ENCODE results near the gene CDH13. TPM values are rescaled to one million over a fixed set of nuclear protein-coding genes. Genes with fewer than 3 reads are reported as not detected.

CDH13 gene
- total and polyA plus RNA-seq, 2 experiments from 2014 or later, result 1.6 to 4.4 TPM

- Histone ChIP-seq H3K79me2 (replicated peaks; ENCODE audit: insufficient read depth) (no peaks in the 10 kb centered on the region), H2AFZ (no peak overlapping the region), H3K27ac (ENCODE audit: low read depth) (no peak overlapping the region), H4K20me1 (replicated peaks; ENCODE audit: insufficient read depth) (no peaks in the 10 kb centered on the region), H3K4me3 (no peak overlapping the region), H3K4me2 (no peak overlapping the region), H3K4me1 (ENCODE audit: insufficient read depth) (no peaks in the 10 kb centered on the region), H3F3A (replicated peaks; ENCODE audit: low read depth) (no peaks in the 10 kb centered on the region), H3K9me2 (ENCODE audit: insufficient read depth) (no peaks in the 10 kb centered on the region), H3K27me3 (ENCODE audit: insufficient read depth) (no peaks in the 10 kb centered on the region), H3K36me3 (ENCODE audit: insufficient read depth) (no peaks in the 10 kb centered on the region)
- Mint-ChIP-seq H3K27ac (no peak overlapping the region), H3K27me3 (ENCODE audit: insufficient read depth, low read depth, poor library complexity) (no peaks in the 10 kb centered on the region), H3K4me3 (no peak overlapping the region), H3K36me3 (ENCODE audit: low read depth) (no peaks in the 10 kb centered on the region), H3K9me3 (0 out of 3 replicates have a peak, but pooled peaks cover under 1% of the 10 kb centered on the region), H3K4me1 (no peaks in the 10 kb centered on the region)
- no peak for DNase-seq (ENCODE audit: low spot score)
- TF ChIP-seq ETS1 (IDR thresholded peaks at IDR 0.05), result no peak
- no peak for TF ChIP-seq STAT1 (IDR thresholded peaks at IDR 0.05; ENCODE audit: unreplicated experiment)
- ATAC-seq, result no peak
These were observed 108.4 kb downstream of the CDH13 start for GRCh38 chr16:82735186-82735585.

DNA sequence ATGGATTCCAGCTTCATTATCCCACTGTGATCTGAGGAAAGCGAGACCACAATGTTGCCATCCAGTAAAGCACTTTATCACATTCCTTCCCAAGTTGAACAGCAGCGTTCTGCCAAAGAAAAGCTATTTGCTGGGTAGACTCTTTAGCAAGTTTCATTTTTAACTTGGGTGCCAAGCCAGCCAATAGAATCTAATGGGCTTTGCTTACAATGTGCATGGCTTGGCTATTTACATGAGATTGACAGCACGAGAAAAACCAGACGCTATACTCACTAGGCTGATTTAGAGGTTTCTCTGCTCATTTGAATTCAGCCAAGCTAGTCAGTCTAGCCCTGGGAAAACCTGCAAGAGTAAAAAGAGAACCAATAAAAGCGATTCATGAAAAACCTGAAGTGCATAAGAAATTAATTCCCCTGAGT is 108.9 kb downstream of the CDH13 start:
- no peaks in the 10 kb centered on the region for H3K36me3 Mint-ChIP-seq (ENCODE audit: low read depth)
- DNase-seq (ENCODE audit: low spot score), result no peak
- no peaks in the 10 kb centered on the region for H3K9me3 Mint-ChIP-seq
- no peaks in the 10 kb centered on the region for H3K9me2 ChIP-seq (ENCODE audit: insufficient read depth)
- no peak overlapping the region for H3K27ac Mint-ChIP-seq
- no peaks in the 10 kb centered on the region for H3K79me2 ChIP-seq (replicated peaks; ENCODE audit: insufficient read depth)
- H3K36me3 ChIP-seq (ENCODE audit: insufficient read depth), result no peaks in the 10 kb centered on the region
- H3K4me3 Mint-ChIP-seq, result no peak overlapping the region
- no peaks in the 10 kb centered on the region for H3K4me1 Mint-ChIP-seq
- no peaks in the 10 kb centered on the region for H3K27me3 ChIP-seq (ENCODE audit: insufficient read depth)
- no peak overlapping the region for H3K4me3 ChIP-seq
- no peak overlapping the region for H3K27ac ChIP-seq (ENCODE audit: low read depth)
- ATAC-seq, result no peak
- H3K27me3 Mint-ChIP-seq (ENCODE audit: insufficient read depth, low read depth, poor library complexity), result no peaks in the 10 kb centered on the region
- no peak overlapping the region for H2AFZ ChIP-seq
- H3F3A ChIP-seq (replicated peaks; ENCODE audit: low read depth), result no peaks in the 10 kb centered on the region
- no peaks in the 10 kb centered on the region for H4K20me1 ChIP-seq (replicated peaks; ENCODE audit: insufficient read depth)
- no peaks in the 10 kb centered on the region for H3K4me1 ChIP-seq (ENCODE audit: insufficient read depth)
- H3K4me2 ChIP-seq, result no peak overlapping the region
- no peak for TF ChIP-seq EZH2phosphoT487 (IDR thresholded peaks at IDR 0.05; ENCODE audit: unreplicated experiment)
- TF ChIP-seq, protein P1, sequence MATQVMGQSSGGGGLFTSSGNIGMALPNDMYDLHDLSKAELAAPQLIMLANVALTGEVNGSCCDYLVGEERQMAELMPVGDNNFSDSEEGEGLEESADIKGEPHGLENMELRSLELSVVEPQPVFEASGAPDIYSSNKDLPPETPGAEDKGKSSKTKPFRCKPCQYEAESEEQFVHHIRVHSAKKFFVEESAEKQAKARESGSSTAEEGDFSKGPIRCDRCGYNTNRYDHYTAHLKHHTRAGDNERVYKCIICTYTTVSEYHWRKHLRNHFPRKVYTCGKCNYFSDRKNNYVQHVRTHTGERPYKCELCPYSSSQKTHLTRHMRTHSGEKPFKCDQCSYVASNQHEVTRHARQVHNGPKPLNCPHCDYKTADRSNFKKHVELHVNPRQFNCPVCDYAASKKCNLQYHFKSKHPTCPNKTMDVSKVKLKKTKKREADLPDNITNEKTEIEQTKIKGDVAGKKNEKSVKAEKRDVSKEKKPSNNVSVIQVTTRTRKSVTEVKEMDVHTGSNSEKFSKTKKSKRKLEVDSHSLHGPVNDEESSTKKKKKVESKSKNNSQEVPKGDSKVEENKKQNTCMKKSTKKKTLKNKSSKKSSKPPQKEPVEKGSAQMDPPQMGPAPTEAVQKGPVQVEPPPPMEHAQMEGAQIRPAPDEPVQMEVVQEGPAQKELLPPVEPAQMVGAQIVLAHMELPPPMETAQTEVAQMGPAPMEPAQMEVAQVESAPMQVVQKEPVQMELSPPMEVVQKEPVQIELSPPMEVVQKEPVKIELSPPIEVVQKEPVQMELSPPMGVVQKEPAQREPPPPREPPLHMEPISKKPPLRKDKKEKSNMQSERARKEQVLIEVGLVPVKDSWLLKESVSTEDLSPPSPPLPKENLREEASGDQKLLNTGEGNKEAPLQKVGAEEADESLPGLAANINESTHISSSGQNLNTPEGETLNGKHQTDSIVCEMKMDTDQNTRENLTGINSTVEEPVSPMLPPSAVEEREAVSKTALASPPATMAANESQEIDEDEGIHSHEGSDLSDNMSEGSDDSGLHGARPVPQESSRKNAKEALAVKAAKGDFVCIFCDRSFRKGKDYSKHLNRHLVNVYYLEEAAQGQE (IDR thresholded peaks at IDR 0.05; ENCODE audit: unreplicated experiment), result no peak
- TF ChIP-seq, protein P2, sequence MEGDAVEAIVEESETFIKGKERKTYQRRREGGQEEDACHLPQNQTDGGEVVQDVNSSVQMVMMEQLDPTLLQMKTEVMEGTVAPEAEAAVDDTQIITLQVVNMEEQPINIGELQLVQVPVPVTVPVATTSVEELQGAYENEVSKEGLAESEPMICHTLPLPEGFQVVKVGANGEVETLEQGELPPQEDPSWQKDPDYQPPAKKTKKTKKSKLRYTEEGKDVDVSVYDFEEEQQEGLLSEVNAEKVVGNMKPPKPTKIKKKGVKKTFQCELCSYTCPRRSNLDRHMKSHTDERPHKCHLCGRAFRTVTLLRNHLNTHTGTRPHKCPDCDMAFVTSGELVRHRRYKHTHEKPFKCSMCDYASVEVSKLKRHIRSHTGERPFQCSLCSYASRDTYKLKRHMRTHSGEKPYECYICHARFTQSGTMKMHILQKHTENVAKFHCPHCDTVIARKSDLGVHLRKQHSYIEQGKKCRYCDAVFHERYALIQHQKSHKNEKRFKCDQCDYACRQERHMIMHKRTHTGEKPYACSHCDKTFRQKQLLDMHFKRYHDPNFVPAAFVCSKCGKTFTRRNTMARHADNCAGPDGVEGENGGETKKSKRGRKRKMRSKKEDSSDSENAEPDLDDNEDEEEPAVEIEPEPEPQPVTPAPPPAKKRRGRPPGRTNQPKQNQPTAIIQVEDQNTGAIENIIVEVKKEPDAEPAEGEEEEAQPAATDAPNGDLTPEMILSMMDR (conservative IDR thresholded peaks at IDR 0.05; ENCODE audit: low read depth in 2 of 2), result no peak
- no peak for TF ChIP-seq CREB1 (CRISPR knock-in tag; IDR thresholded peaks at IDR 0.05; ENCODE audit: low read depth)
- TF ChIP-seq ZNF331 (CRISPR knock-in tag; IDR thresholded peaks at IDR 0.05; ENCODE audit: low read depth), result no peak
- no peak for TF ChIP-seq NANOG (IDR thresholded peaks at IDR 0.05; ENCODE audit: borderline replicate concordance)
- TF ChIP-seq POLR2AphosphoS5 (IDR thresholded peaks at IDR 0.05; ENCODE audit: low read depth), result no peak
- TF ChIP-seq, protein P3, sequence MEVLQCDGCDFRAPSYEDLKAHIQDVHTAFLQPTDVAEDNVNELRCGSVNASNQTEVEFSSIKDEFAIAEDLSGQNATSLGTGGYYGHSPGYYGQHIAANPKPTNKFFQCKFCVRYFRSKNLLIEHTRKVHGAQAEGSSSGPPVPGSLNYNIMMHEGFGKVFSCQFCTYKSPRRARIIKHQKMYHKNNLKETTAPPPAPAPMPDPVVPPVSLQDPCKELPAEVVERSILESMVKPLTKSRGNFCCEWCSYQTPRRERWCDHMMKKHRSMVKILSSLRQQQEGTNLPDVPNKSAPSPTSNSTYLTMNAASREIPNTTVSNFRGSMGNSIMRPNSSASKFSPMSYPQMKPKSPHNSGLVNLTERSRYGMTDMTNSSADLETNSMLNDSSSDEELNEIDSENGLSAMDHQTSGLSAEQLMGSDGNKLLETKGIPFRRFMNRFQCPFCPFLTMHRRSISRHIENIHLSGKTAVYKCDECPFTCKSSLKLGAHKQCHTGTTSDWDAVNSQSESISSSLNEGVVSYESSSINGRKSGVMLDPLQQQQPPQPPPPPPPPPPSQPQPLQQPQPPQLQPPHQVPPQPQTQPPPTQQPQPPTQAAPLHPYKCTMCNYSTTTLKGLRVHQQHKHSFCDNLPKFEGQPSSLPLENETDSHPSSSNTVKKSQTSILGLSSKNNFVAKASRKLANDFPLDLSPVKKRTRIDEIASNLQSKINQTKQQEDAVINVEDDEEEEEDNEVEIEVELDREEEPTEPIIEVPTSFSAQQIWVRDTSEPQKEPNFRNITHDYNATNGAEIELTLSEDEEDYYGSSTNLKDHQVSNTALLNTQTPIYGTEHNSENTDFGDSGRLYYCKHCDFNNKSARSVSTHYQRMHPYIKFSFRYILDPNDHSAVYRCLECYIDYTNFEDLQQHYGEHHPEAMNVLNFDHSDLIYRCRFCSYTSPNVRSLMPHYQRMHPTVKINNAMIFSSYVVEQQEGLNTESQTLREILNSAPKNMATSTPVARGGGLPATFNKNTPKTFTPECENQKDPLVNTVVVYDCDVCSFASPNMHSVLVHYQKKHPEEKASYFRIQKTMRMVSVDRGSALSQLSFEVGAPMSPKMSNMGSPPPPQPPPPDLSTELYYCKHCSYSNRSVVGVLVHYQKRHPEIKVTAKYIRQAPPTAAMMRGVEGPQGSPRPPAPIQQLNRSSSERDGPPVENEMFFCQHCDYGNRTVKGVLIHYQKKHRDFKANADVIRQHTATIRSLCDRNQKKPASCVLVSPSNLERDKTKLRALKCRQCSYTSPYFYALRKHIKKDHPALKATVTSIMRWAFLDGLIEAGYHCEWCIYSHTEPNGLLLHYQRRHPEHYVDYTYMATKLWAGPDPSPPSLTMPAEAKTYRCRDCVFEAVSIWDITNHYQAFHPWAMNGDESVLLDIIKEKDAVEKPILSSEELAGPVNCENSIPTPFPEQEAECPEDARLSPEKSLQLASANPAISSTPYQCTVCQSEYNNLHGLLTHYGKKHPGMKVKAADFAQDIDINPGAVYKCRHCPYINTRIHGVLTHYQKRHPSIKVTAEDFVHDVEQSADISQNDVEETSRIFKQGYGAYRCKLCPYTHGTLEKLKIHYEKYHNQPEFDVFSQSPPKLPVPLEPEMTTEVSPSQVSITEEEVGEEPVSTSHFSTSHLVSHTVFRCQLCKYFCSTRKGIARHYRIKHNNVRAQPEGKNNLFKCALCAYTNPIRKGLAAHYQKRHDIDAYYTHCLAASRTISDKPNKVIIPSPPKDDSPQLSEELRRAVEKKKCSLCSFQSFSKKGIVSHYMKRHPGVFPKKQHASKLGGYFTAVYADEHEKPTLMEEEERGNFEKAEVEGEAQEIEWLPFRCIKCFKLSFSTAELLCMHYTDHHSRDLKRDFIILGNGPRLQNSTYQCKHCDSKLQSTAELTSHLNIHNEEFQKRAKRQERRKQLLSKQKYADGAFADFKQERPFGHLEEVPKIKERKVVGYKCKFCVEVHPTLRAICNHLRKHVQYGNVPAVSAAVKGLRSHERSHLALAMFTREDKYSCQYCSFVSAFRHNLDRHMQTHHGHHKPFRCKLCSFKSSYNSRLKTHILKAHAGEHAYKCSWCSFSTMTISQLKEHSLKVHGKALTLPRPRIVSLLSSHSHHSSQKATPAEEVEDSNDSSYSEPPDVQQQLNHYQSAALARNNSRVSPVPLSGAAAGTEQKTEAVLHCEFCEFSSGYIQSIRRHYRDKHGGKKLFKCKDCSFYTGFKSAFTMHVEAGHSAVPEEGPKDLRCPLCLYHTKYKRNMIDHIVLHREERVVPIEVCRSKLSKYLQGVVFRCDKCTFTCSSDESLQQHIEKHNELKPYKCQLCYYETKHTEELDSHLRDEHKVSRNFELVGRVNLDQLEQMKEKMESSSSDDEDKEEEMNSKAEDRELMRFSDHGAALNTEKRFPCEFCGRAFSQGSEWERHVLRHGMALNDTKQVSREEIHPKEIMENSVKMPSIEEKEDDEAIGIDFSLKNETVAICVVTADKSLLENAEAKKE (CRISPR knock-in tag; IDR thresholded peaks at IDR 0.05), result no peak

Measured in GM23338 (cell line).